SK-N-SH (cell line): ENCODE results near the gene GLTP. TPM values are rescaled to one million over a fixed set of nuclear protein-coding genes. Genes with fewer than 3 reads are reported as not detected.

Experiments
- CTCF ChIA-PET: fragments of 300-600, 350-600 bp; formaldehyde crosslinking; extraction: SDS; loops from one replicate; lab custom pipeline; 2021; lab: Yijun Ruan, JAX
- POLR2A ChIA-PET: fragments of 350-600 bp; sonication (Branson Sonifier 250); formaldehyde crosslinking; extraction: SDS; loops from one replicate; lab custom pipeline; 2020; ENCODE audit warnings: antibody characterized with exemption, inconsistent platforms; lab: Yijun Ruan, JAX
- DNase-seq: peaks from one replicate; pipeline ENCODE4 v3.0.0; 2012
- H2AFZ ChIP-seq: fragments of 200-600 bp; sonication (generic); 2 replicates; pipeline ENCODE4 v1.8.1; 2016; ENCODE audit warnings: antibody characterized with exemption, mild to moderate bottlenecking, low read depth
- H3F3A ChIP-seq: fragments of 200-600 bp; sonication (generic); replicated peaks from 2 replicates; pipeline ENCODE3; 2016; ENCODE audit warnings: antibody characterized with exemption, mild to moderate bottlenecking; ENCODE audit not compliant: insufficient read depth
- H3K27ac ChIP-seq, 2 experiments: fragments of 200-500 bp in 1 of 2; fragments of 200-600 bp in 1 of 2; sonication (Bioruptor generic) in 1 of 2; sonication (generic), shearing (Covaris generic) in 1 of 2; 2 replicates each; pipeline versions ENCODE4 v1.5.1 to v1.6.1; 2014 to 2016; ENCODE audit warnings: low read depth in 2 of 2, inconsistent platforms in 1 of 2, low read length in 1 of 2, mild to moderate bottlenecking in 1 of 2, mixed read lengths in 1 of 2
- H3K27me3 ChIP-seq: fragments of 200-600 bp; sonication (generic), shearing (Covaris generic); 2 replicates; pipeline ENCODE4 v1.6.1; 2016; ENCODE audit warnings: mixed run types; ENCODE audit not compliant: insufficient read depth
- H3K36me3 ChIP-seq, 2 experiments: fragments of 200-500 bp in 1 of 2; fragments of 200-600 bp in 1 of 2; sonication (Bioruptor generic) in 1 of 2; sonication (generic) in 1 of 2; replicated peaks in 1 of 2; 2 replicates each; pipeline versions ENCODE3 to v1.5.1; 2014 to 2016; ENCODE audit warnings: low read length in 1 of 2, mild to moderate bottlenecking in 1 of 2; ENCODE audit not compliant: insufficient read depth in 2 of 2, control insufficient read depth in 1 of 2
- H3K4me1 ChIP-seq, 2 experiments: fragments of 200-500 bp in 1 of 2; fragments of 200-600 bp in 1 of 2; sonication (Bioruptor generic) in 1 of 2; sonication (generic), shearing (Covaris generic) in 1 of 2; 2 replicates each; pipeline versions ENCODE4 v1.5.1 to v1.6.1; 2014 to 2016; ENCODE audit warnings: low read depth in 1 of 2, low read length in 1 of 2, mixed run types in 1 of 2; ENCODE audit not compliant: insufficient read depth in 2 of 2, control insufficient read depth in 1 of 2
- H3K4me2 ChIP-seq: fragments of 200-600 bp; sonication (generic), shearing (Covaris generic); 2 replicates; pipeline ENCODE4 v1.6.1; 2017; ENCODE audit warnings: mixed run types
- H3K4me3 ChIP-seq, 2 experiments: fragments of 200-500 bp in 1 of 2; fragments of 200-600 bp in 1 of 2; sonication (Bioruptor generic) in 1 of 2; sonication (generic), shearing (Covaris generic) in 1 of 2; 2 replicates each; pipeline versions ENCODE4 v1.5.1 to v1.8.1; 2014 to 2016; ENCODE audit warnings: low read depth in 2 of 2, inconsistent platforms in 1 of 2, low read length in 1 of 2, mild to moderate bottlenecking in 1 of 2, mixed read lengths in 1 of 2, moderate library complexity in 1 of 2
- H3K79me2 ChIP-seq: fragments of 200-600 bp; sonication (generic); 2 replicates; pipeline ENCODE4 v1.8.1; 2017; ENCODE audit warnings: mild to moderate bottlenecking; ENCODE audit not compliant: insufficient read depth
- H3K9ac ChIP-seq: fragments of 200-600 bp; sonication (generic); 2 replicates; pipeline ENCODE4 v1.6.1; 2017; ENCODE audit warnings: mixed run types
- H3K9me2 ChIP-seq: fragments of 200-600 bp; sonication (generic); 2 replicates; pipeline ENCODE4 v1.6.1; 2017; ENCODE audit warnings: mixed run types
- H3K9me3 ChIP-seq: fragments of 200-600 bp; sonication (generic); 2 replicates; pipeline ENCODE4 v1.6.1; 2017; ENCODE audit warnings: mixed run types, mild to moderate bottlenecking, moderate library complexity
- H4K20me1 ChIP-seq: fragments of 200-600 bp; sonication (generic); 2 replicates; pipeline ENCODE4 v1.6.1; 2017; ENCODE audit warnings: mild to moderate bottlenecking, mixed run types; ENCODE audit not compliant: insufficient read depth
- CHD2 ChIP-seq: fragments of 150-350 bp; IDR thresholded peaks from 2 replicates; pipeline ENCODE4 v1.6.1; 2018; ENCODE audit warnings: low read length; ENCODE audit not compliant: partially characterized antibody
- ELF1 ChIP-seq: IDR thresholded peaks from 2 replicates; pipeline ENCODE4 v1.4.0; 2012
- EP300 ChIP-seq, 2 experiments: IDR thresholded peaks; 2 replicates each; pipeline versions ENCODE4 v1.4.0 to v1.6.1; 2012; ENCODE audit warnings: borderline replicate concordance in 1 of 2, low read depth in 1 of 2, low read length in 1 of 2
- EZH2phosphoT487 ChIP-seq: fragments of 200-600 bp; sonication (generic); IDR thresholded peaks from 2 replicates; pipeline ENCODE4 v1.6.1; 2017; ENCODE audit warnings: low read depth, mixed run types, mild to moderate bottlenecking, antibody characterized with exemption, moderate library complexity, borderline replicate concordance
- FOXM1 ChIP-seq: IDR thresholded peaks from 2 replicates; pipeline ENCODE4 v1.4.0; 2012; ENCODE audit warnings: low read depth, mild to moderate bottlenecking
- GABPA ChIP-seq: IDR thresholded peaks from 2 replicates; pipeline ENCODE4 v1.4.0; 2012; ENCODE audit warnings: low read depth, mild to moderate bottlenecking
- GATA2 ChIP-seq: sonication (generic); formaldehyde crosslinking; IDR thresholded peaks from 2 replicates; pipeline ENCODE4 v1.5.0; 2020; ENCODE audit warnings: mild to moderate bottlenecking, missing genetic modification reagents
- IRF3 ChIP-seq: fragments of 150-350 bp; IDR thresholded peaks from 2 replicates; pipeline ENCODE4 v1.6.1; 2016; ENCODE audit warnings: mild to moderate bottlenecking, low read depth, low read length
- MXI1 ChIP-seq: IDR thresholded peaks from 2 replicates; pipeline ENCODE4 v1.6.1; 2012; ENCODE audit warnings: mild to moderate bottlenecking, low read depth, low read length, improper control_type of control experiment
- NFIC ChIP-seq: IDR thresholded peaks from 2 replicates; pipeline ENCODE4 v1.4.0; 2012; ENCODE audit warnings: borderline replicate concordance
- PBX3 ChIP-seq: IDR thresholded peaks from 2 replicates; pipeline ENCODE4; 2012
- RCOR1 ChIP-seq: fragments of 150-350 bp; IDR thresholded peaks from 2 replicates; pipeline ENCODE4 v1.6.1; 2017; ENCODE audit warnings: antibody characterized with exemption, low read length
- REST ChIP-seq: IDR thresholded peaks from 2 replicates; pipeline ENCODE4 v1.6.1; 2012; ENCODE audit warnings: mild to moderate bottlenecking, low read depth, low read length, moderate library complexity
- RFX5 ChIP-seq: IDR thresholded peaks from 2 replicates; pipeline ENCODE4 v1.6.1; 2012; ENCODE audit warnings: mild to moderate bottlenecking, improper control_type of control experiment, low read length
- SIN3A ChIP-seq: IDR thresholded peaks from 2 replicates; pipeline ENCODE4 v1.6.1; 2012; ENCODE audit warnings: low read depth, mild to moderate bottlenecking, low read length, moderate library complexity, borderline replicate concordance
- TAF1 ChIP-seq: IDR thresholded peaks from 2 replicates; pipeline ENCODE4 v1.6.1; 2012; ENCODE audit warnings: low read depth, mild to moderate bottlenecking, low read length, moderate library complexity, borderline replicate concordance
- USF1 ChIP-seq: IDR thresholded peaks from 2 replicates; pipeline ENCODE4 v1.4.0; 2012; ENCODE audit warnings: low read depth, borderline replicate concordance
- YY1 ChIP-seq: IDR thresholded peaks from 2 replicates; pipeline ENCODE4 v1.4.0; 2012; ENCODE audit warnings: low read depth, mild to moderate bottlenecking
- WGBS: methylation state at CpG from one replicate; pipeline ENCODE4 v1.1.6; 2017; ENCODE audit warnings: low lambda C conversion rate; 5-methylcytosine and 5-hydroxymethylcytosine counted together
- polyA plus RNA-seq, 3 experiments: library from polyadenylated mRNA; depleted of rRNA; stranded (reverse); fragments of >200 nt; gene quantifications; 2 replicates each; pipeline ENCODE4 v1.2.3, GENCODE V29; 2012

Gene GLTP
- polyA plus RNA-seq, 1 of the 3 experiments (the other 2 are of a cell fraction): 23.0 TPM

GRCh38 chr12:109803678-109804077, 76.7 kb downstream of the GLTP start:
- TF ChIP-seq GATA2 (CRISPR knock-in tag) (no peak), ELF1 (no peak), YY1 (no peak), MXI1 (no peak), USF1 (no peak)
- Histone ChIP-seq H3K9me3 (no peaks in the 10 kb centered on the region), H3F3A (no peaks in the 10 kb centered on the region), H3K4me3 (no peak overlapping the region), H3K4me1 (no peaks in the 10 kb centered on the region), H3K36me3 (no peaks in the 10 kb centered on the region), H3K79me2 (no peaks in the 10 kb centered on the region), H3K4me2 (no peak overlapping the region), H3K27me3 (no peaks in the 10 kb centered on the region), H4K20me1 (no peaks in the 10 kb centered on the region), H3K9ac (no peak overlapping the region), H3K27ac (no peak overlapping the region), H3K9me2 (no peaks in the 10 kb centered on the region), H2AFZ (no peak overlapping the region)
- DNase-seq: no peak
- CTCF ChIA-PET: interaction anchor here (1.3 to 4.3 kb wide), 10 partner anchors 12 to 284 kb away, joined by 3 to 89 read pairs (median 13); partner anchors contain the start of gene TRPV4
- 28% methylated on average over 3 of the region's 3 CpGs for WGBS
- POLR2A ChIA-PET: no interaction called here

- Histone ChIP-seq H4K20me1 (no peaks in the 10 kb centered on the region), H2AFZ (no peak overlapping the region), H3K36me3 (no peaks in the 10 kb centered on the region), H3K4me2 (no peak overlapping the region), H3K9ac (no peak overlapping the region), H3K79me2 (no peaks in the 10 kb centered on the region), H3K9me3 (no peaks in the 10 kb centered on the region), H3K4me3 (no peak overlapping the region), H3K27ac (no peak overlapping the region), H3K4me1 (no peaks in the 10 kb centered on the region), H3F3A (no peaks in the 10 kb centered on the region), H3K9me2 (no peaks in the 10 kb centered on the region), H3K27me3 (no peaks in the 10 kb centered on the region)
- POLR2A ChIA-PET: interaction anchor here (0.6 kb wide), 1 partner anchor 41 kb away, joined by 3 read pairs; no protein-coding TSS in a partner anchor
- CTCF ChIA-PET: interaction anchor here (4.3 kb wide), 1 partner anchor 41 kb away, joined by 89 read pairs; no protein-coding TSS in a partner anchor
- no peak for DNase-seq
- no peak for TF ChIP-seq ELF1
- TF ChIP-seq IRF3: no peak
- no peak for TF ChIP-seq TAF1
- no peak for TF ChIP-seq PBX3
- no peak for TF ChIP-seq FOXM1
- TF ChIP-seq YY1: no peak
- TF ChIP-seq REST: no peak
- TF ChIP-seq GABPA: no peak
- no peak for TF ChIP-seq NFIC
- TF ChIP-seq CHD2: no peak
- TF ChIP-seq EZH2phosphoT487: no peak
- TF ChIP-seq SIN3A: no peak
- TF ChIP-seq RCOR1: no peak
- no peak for TF ChIP-seq RFX5
- TF ChIP-seq EP300 (IDR thresholded peaks at IDR 0.05; ENCODE audit: borderline replicate concordance in 1 of 2, low read depth in 1 of 2, low read length in 1 of 2): no peak
- no peak for TF ChIP-seq MXI1
- WGBS: 84% methylated on average over 9 of the region's 15 CpGs
These were observed 77.5 kb downstream of the GLTP start for GRCh38 chr12:109802828-109803227.
